HG02798 (cell line): ENCODE measurements around the gene RIOX2.
"Not testable (repeated sequence)": the region's sequence is repeated elsewhere in the genome, so short reads cannot be mapped to it uniquely, and the experiment has no call there.

Experiments used
- ATAC-seq: cut with Tn5 transposase; IDR thresholded peaks from one replicate; pipeline ENCODE4 v1.9.1; 2021; ENCODE audit warnings: mild to moderate bottlenecking; ENCODE audit not compliant: unreplicated experiment, poor library complexity

RIOX2 gene

GRCh38 chr3:97927704-97928103, 44.5 kb downstream of the RIOX2 start:
- ATAC-seq = no peak

GRCh38 chr3:97917813-97918536, 54.3 kb downstream of the RIOX2 start:
- no peak for ATAC-seq

DNA sequence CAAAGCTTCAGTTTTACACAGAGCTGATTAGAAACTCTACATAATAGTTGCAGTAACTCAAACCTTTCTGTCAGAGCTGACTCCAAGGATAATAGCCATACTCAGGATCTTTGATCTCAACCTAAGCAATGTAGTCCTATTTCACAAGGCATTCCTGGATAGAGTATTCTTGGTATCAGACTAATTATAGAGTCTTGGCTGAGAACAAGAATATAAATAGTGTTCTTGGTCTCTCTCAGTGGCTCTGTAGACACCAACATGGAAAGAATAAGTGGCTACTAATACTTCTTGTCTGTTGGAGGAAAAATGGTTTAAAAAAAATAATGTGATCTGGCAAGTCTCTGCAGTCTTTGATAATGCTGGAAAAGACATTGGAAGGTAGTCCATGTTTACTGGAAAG, 55.7 kb downstream of the RIOX2 start:
- ATAC-seq = no peak

GRCh38 chr3:97914388-97914787, 57.8 kb downstream of the RIOX2 start:
- ATAC-seq = no peak

DNA sequence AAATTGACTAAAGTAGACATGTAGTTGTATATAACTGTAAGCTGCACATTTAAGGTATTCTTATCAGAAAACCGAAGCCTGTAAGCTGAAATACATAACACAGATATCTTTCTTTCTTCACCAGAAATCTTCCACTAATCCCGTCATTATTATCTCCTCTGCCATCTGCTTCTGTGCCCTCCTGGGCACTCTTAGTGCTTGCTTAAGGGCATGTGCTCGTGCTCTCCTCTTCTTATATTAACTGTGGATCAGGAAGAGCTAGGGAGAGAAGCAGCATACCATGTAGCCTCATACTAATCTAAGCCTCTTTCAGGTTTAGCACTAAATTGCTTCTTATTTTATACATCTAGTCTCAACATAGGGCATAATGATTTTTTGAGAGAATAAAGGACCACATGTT, 60.8 kb downstream of the RIOX2 start:
- no peak for ATAC-seq

- ATAC-seq = peak; percentile 40
These were observed 61.3 kb downstream of the RIOX2 start for GRCh38 chr3:97910931-97911351.

GRCh38 chr3:97910236-97910831, 61.9 kb downstream of the RIOX2 start:
- peak; percentile 49 for ATAC-seq

GRCh38 chr3:97909830-97910229, 62.4 kb downstream of the RIOX2 start:
- ATAC-seq = not testable (repeated sequence)

DNA sequence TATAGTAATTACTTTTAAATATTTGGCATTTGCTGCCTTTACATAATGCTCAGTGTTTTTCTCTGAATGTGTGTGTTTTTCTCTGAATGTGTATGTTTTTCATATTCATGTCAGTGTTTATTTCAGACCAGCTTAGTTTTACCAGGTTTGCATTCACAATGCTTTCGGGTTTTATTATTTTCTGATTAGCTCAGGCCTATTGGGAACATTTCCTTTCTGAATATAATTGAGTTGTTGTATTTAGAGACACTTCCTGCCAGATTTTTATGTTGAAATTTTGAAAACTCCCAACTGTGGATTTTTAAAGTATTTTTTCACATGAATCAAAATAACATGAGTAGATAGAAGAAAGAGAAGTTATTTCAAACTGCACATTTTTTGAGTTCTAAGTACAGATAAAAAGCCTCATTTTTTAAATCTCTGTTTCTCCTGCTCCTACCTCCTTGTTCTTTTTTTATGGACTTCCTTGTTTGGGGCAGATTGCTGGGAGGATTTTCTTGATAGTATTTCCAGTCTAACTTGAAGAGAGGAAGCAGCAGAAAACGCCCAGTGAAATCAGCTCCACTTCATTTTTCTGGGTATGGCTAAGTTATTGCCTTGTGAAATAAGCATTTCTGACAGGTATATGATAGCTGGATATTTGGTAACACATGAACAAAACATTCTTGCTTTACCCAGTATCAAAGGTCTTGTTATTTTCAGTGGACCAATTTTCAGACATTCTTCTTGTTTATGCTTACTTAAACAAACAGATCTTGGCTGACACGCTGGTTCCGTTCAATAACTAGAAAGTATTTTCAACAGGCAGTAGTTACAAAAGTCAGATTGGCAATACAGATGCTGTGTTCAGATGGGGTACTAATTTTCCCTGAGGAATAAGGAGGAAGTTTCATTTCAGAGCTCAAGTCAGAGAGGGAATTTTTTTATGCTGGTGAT, 70.7 kb downstream of the RIOX2 start:
- no peak for ATAC-seq

DNA sequence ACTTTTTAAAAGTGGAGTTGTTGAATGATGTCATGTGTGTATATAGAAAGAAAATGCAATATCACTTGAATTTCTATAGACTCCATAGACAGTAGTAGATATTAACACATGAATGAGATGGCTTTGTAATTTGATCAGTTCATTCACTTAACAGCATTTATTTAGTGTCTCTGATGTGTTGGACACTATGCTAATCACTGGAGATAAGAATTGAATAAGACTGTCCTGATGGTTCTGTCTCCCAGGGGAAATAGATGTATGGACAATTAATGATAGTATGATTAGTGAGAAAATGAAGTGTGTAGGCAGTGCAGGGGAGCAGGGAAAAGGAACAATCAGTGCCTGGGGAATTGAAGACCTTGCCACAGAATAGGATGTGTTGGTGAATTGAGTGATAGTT, 72.9 kb downstream of the RIOX2 start:
- no peak for ATAC-seq

- no peak for ATAC-seq
These were observed 75.7 kb downstream of the RIOX2 start for GRCh38 chr3:97896547-97896946.

DNA sequence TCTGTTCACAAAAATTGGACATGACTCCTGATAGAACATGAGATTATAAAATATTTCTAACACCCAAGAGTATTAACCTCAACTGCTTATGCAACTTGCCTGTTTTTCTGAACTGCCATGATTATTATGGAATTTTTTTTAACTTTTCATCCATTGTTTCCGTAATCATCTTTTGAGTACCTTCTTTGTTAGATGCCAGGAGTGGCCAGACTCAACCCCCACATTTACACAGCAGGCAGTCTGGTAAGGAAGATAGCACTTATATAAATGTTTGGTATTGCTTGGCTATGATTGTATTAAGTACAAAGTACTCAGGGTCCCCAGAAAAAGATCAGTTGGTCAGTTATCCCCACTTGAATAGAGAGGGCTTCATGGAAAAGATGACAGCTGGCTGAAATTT, 76.1 kb downstream of the RIOX2 start:
- no peak for ATAC-seq

DNA sequence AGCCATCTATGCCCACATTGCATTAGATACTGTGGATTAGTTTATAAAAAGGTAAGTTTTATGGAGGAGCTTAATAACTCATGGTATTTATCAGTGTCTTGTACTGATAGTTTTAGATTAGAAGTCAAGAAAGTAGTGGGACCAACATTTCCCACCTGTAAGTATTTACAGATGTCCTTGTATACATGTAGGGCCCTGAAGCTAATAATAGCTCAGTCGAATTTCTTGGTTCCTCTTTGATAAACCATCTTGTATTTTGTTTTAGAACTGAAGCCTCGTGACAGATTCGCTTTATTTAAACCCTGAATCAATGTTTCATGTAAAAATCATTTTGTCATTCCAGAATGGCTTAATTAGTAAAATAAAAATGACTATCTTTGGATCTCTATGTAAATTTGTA, 77.0 kb downstream of the RIOX2 start:
- ATAC-seq = peak; percentile 82

DNA sequence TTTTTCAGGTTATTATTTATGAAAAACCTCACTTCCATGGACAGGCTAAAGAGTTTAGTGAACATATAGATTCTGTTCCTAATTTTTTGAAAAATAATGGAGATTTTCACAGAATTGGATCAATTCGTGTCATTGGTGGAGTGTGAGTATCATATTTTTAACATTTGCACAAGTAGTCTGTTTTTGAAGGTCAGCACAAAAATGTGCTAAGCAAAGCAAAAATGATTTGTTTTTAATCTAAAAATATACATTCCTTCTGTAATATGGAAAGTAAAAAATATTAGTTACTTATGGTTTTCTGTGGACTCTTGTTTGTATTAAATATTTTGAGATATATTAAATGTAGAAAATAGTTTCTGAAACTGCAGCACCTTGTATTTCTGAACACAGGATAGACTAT, 79.4 kb downstream of the RIOX2 start:
- no peak for ATAC-seq
